HG03521 (cell line): ENCODE results near the gene EMD.
A peak's percentile ranks its signal among the peaks of the same experiment; 100 is the strongest.
"Not testable (repeated sequence)": the region's sequence is repeated elsewhere in the genome, so short reads cannot be mapped to it uniquely, and the experiment has no call there.

Experiments used
- ATAC-seq: cut with Tn5 transposase; IDR thresholded peaks from one replicate; pipeline ENCODE4 v1.9.1; 2021; ENCODE audit warnings: mild to moderate bottlenecking, moderate library complexity; ENCODE audit not compliant: unreplicated experiment

Gene EMD

GRCh38 chrX:154371017-154371788 is 7.9 kb upstream of the EMD start:
- ATAC-seq: peak; percentile 62

GRCh38 chrX:154371789-154372300 is 7.2 kb upstream of the EMD start:
- ATAC-seq: no peak

DNA sequence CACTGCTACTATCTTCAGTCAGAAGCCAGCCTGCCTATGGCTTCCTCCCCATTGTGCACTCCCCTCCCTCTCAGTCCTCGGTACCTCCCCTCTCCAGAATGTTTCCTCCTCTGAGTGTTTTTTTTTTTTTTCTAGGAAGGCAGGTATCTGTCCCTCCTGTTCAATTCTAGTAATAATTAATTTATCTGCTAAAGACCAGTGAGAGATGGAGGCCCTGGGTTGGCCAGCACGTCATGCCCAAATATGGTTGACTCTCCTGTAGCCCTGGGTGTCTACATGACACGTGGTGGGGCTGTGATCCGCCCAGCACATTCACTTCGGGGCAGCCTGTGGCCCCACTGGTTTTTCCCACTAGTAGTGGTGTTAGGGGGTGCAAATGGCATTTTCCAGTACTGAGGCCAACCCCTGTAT is 6.5 kb upstream of the EMD start:
- no peak for ATAC-seq

DNA sequence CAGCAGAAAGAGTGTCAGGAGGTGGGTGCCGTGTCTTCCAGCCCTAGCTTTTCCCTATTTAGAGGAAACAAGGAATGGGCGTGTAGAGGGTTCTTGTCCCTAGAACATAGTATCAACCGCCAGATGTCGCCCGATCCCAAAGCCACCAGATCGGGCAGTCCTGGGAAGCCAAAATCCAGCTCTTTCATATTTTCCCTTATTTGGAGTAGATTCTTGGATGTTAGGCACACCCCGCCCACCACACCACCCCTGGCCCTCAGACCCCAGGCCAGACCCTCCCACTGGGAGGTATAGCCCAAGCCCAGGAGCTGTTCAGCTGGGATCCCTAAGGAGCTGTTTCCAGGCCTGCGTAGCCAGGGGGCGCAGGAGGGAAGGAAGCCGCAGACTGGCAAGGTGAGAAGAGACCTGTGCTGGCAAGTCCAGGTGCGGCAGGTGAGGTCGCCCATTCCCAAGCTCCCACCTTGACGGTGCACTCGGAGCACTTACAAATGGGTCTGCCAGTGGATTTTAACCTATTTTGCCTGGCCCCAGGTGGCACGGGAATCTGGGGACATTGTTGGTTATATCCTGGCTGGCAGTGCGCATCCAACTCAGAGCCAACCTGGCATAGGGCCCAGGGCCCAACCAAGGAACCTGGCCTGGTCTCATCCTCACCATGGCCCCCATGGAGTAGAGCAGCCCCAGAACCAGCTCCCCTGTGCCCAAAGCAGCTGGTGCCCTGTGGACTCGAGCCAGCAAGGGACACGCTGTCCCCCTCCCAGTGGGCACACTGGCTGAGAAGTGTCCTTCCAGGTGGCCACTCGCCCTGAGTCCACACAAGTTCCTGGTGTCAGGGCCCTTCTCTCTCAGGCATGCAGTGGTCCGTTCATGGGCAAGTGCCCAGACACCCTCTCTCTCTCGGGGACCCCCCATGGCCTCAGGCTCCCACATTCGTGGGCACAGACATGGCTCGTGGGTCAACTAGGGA is 5.5 kb upstream of the EMD start:
- no peak for ATAC-seq

- ATAC-seq: no peak
These were observed 4.6 kb upstream of the EMD start, which contains the start of gene FLNA for GRCh38 chrX:154374313-154375155. Gene FLNA (minus strand): TSS chrX:154374634. CDS start chrX:154371245, 3,389 bp downstream.

GRCh38 chrX:154375156-154375504 is 4.0 kb upstream of the EMD start:
- ATAC-seq: no peak

GRCh38 chrX:154376774-154377173 is 2.3 kb upstream of the EMD start:
- ATAC-seq: no peak

- ATAC-seq: no peak
These were observed 866 bp upstream of the EMD start for GRCh38 chrX:154378059-154378798.

GRCh38 chrX:154379569-154379951 is 465 bp downstream of the EMD start:
- ATAC-seq: no peak

GRCh38 chrX:154380153-154380552 is 1.1 kb downstream of the EMD start:
- ATAC-seq: no peak

DNA sequence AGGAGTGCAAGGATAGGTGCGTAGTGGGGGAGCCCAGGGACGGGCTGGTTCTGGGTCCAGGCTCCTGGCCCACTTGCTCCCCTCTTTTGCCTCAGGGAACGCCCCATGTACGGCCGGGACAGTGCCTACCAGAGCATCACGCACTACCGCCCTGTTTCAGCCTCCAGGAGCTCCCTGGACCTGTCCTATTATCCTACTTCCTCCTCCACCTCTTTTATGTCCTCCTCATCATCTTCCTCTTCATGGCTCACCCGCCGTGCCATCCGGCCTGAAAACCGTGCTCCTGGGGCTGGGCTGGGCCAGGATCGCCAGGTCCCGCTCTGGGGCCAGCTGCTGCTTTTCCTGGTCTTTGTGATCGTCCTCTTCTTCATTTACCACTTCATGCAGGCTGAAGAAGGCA is 1.7 kb downstream of the EMD start:
- ATAC-seq: no peak

- no peak for ATAC-seq
These were observed 2.2 kb downstream of the EMD start for GRCh38 chrX:154381271-154381670.

- no peak for ATAC-seq
These were observed 3.5 kb downstream of the EMD start for GRCh38 chrX:154382483-154383069.

GRCh38 chrX:154383359-154384283 is 4.5 kb downstream of the EMD start:
- no peak for ATAC-seq

GRCh38 chrX:154384284-154384892 is 5.3 kb downstream of the EMD start:
- no peak for ATAC-seq

GRCh38 chrX:154388094-154388493 is 9.0 kb downstream of the EMD start:
- ATAC-seq: not testable (repeated sequence)

DNA sequence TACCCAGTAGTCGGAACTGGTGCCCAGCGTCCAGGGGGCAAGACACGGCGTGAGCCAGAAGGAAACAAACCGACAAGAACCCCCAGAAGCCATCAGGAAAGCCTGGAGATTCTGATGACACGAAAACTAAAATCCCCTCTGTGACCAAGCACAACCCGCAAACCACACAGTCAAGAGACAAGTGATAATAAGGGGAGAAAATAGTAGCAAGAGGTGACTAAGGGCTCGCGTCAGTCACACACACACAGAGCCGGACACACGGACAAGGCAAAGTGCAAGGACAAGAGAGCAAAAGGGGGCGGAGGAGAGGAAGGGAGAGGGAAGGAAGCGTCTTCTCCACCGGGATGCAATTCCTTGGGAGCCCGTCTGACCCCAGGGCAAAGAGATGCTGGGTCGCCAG is 9.6 kb downstream of the EMD start:
- not testable (repeated sequence) for ATAC-seq
